GM12874 (cell line): ENCODE data around the gene GPD2.

Experiments
- CTCF ChIP-seq: IDR thresholded peaks from 2 replicates; pipeline ENCODE4 v1.5.1; 2011; ENCODE audit warnings: low read depth, mild to moderate bottlenecking, control low read depth, low read length, moderate library complexity; ENCODE audit not compliant: insufficient read depth

GPD2 gene

GRCh38 chr2:156437272-156437930 is 1.2 kb downstream of the GPD2 start:
- TF ChIP-seq CTCF = no peak

- TF ChIP-seq CTCF = no peak
These were observed 1.8 kb downstream of the GPD2 start for GRCh38 chr2:156437931-156438410.

GRCh38 chr2:156443089-156443488 is 6.9 kb downstream of the GPD2 start:
- no peak for TF ChIP-seq CTCF

- no peak for TF ChIP-seq CTCF
These were observed 9.4 kb downstream of the GPD2 start for GRCh38 chr2:156445296-156446220.

- TF ChIP-seq CTCF = no peak
These were observed 11.6 kb downstream of the GPD2 start for GRCh38 chr2:156447761-156448160.

- no peak for TF ChIP-seq CTCF
These were observed 12.6 kb downstream of the GPD2 start for GRCh38 chr2:156448766-156449165.

GRCh38 chr2:156452971-156453370 is 16.8 kb downstream of the GPD2 start:
- no peak for TF ChIP-seq CTCF
